H1 (cell line): ENCODE results near the gene NRXN3. TPM values are rescaled to one million over a fixed set of nuclear protein-coding genes. Genes with fewer than 3 reads are reported as not detected.

ENCODE experiments used
- CTCF ChIA-PET: fragments of 300-600 bp; sonication (Branson Sonifier 250); formaldehyde crosslinking; loops from one replicate; lab custom pipeline; 2021; ENCODE audit not compliant: partially characterized antibody; lab: Charles Lee
- POLR2A ChIA-PET: fragments of 300-600 bp; sonication (Branson Sonifier 250); formaldehyde crosslinking; loops from one replicate; lab custom pipeline; 2021; ENCODE audit warnings: inconsistent platforms; ENCODE audit not compliant: partially characterized antibody; lab: Charles Lee
- DNase-seq, 2 experiments: peaks; one replicate each; pipeline versions ENCODE4 v3.0.0 to v3.0.0-alpha.2; 2010 to 2022; ENCODE audit warnings: low spot score in 2 of 2, low read depth in 1 of 2, mixed read lengths in 1 of 2
- FAIRE-seq: peaks from 2 replicates; lab custom pipeline; 2011; peaks lifted over from hg19 to GRCh38; lab: Jason Lieb, UNC
- H2AFZ ChIP-seq: 2 replicates; pipeline ENCODE4 v1.8.1; 2012; ENCODE audit warnings: low read length, inconsistent platforms
- H2AK5ac ChIP-seq: 2 replicates; pipeline ENCODE4 v1.6.1; 2013; ENCODE audit warnings: low read depth, low read length
- H2BK120ac ChIP-seq: replicated peaks from 2 replicates; pipeline ENCODE3; 2013; ENCODE audit warnings: low read depth, low read length, inconsistent platforms
- H2BK12ac ChIP-seq: 2 replicates; pipeline ENCODE4 v1.6.1; 2013; ENCODE audit warnings: low read depth, low read length
- H2BK15ac ChIP-seq: 2 replicates; pipeline ENCODE4 v1.6.1; 2013; ENCODE audit warnings: low read length
- H2BK20ac ChIP-seq: 2 replicates; pipeline ENCODE4 v1.6.1; 2013; ENCODE audit warnings: low read length
- H2BK5ac ChIP-seq: 2 replicates; pipeline ENCODE4 v1.6.1; 2013; ENCODE audit warnings: low read depth, low read length
- H3K14ac ChIP-seq: 2 replicates; pipeline ENCODE4 v1.6.1; 2013; ENCODE audit warnings: inconsistent platforms; ENCODE audit not compliant: insufficient read length
- H3K18ac ChIP-seq: 2 replicates; pipeline ENCODE4 v1.6.1; 2013; ENCODE audit warnings: low read length; ENCODE audit errors: extremely low read depth
- H3K23ac ChIP-seq: 2 replicates; pipeline ENCODE4 v1.6.1; 2013; ENCODE audit warnings: inconsistent platforms; ENCODE audit not compliant: insufficient read length
- H3K23me2 ChIP-seq: 2 replicates; pipeline ENCODE4 v1.6.1; 2013; ENCODE audit warnings: low read depth, low read length
- H3K27ac ChIP-seq: 2 replicates; pipeline ENCODE4 v1.6.1; 2011; ENCODE audit warnings: low read depth, low read length, inconsistent platforms
- H3K27me3 ChIP-seq, 4 experiments: replicated peaks in 1 of 4; 1 replicate in 1 of 4; 2 replicates in 3 of 4; pipeline versions ENCODE4 v1.6.1 to v1.8.1; 2011 to 2013; ENCODE audit warnings: low read length in 3 of 4, mild to moderate bottlenecking in 3 of 4, inconsistent platforms in 2 of 4, mixed read lengths in 2 of 4, moderate library complexity in 1 of 4; ENCODE audit not compliant: control insufficient read depth in 3 of 4, insufficient read depth in 3 of 4; ENCODE audit errors: extremely low read depth in 1 of 4
- H3K36me3 ChIP-seq, 4 experiments: 2 replicates each; pipeline versions ENCODE4 v1.6.1 to v1.8.1; 2011 to 2013; ENCODE audit warnings: mild to moderate bottlenecking in 4 of 4, low read length in 3 of 4, moderate library complexity in 2 of 4, control low read depth in 1 of 4, inconsistent platforms in 1 of 4; ENCODE audit not compliant: insufficient read depth in 4 of 4, control insufficient read depth in 2 of 4
- H3K4ac ChIP-seq: replicated peaks from 2 replicates; pipeline ENCODE3; 2013; ENCODE audit warnings: low read length, low read depth, mixed read lengths, inconsistent platforms; ENCODE audit not compliant: insufficient read length
- H3K4me1 ChIP-seq, 4 experiments: replicated peaks in 1 of 4; 1 replicate in 1 of 4; 2 replicates in 3 of 4; pipeline versions ENCODE4 v1.6.1 to v1.8.1; 2011 to 2013; ENCODE audit warnings: low read length in 3 of 4, inconsistent platforms in 2 of 4, mixed read lengths in 1 of 4; ENCODE audit not compliant: insufficient read depth in 4 of 4, control insufficient read depth in 3 of 4
- H3K4me2 ChIP-seq, 2 experiments: 2 replicates each; pipeline versions ENCODE4 v1.6.1 to v1.8.1; 2011 to 2013; ENCODE audit warnings: low read depth in 2 of 2, low read length in 2 of 2, control low read depth in 1 of 2, inconsistent platforms in 1 of 2, mild to moderate bottlenecking in 1 of 2; ENCODE audit not compliant: insufficient read depth in 1 of 2
- H3K4me3 ChIP-seq, 4 experiments: fragments of 200-600, 300-600 bp in 1 of 4; sonication (generic), shearing (Covaris generic), sonication (Bioruptor Twin) in 1 of 4; 2 replicates each; pipeline versions ENCODE4 v1.5.1 to v1.8.1; 2011 to 2016; ENCODE audit warnings: low read length in 4 of 4, low read depth in 3 of 4, control low read depth in 2 of 4, inconsistent platforms in 2 of 4, mild to moderate bottlenecking in 2 of 4, mixed read lengths in 1 of 4, moderate library complexity in 1 of 4; ENCODE audit not compliant: insufficient read depth in 2 of 4; ENCODE audit errors: extremely low read depth in 1 of 4
- H3K56ac ChIP-seq: replicated peaks from 2 replicates; pipeline ENCODE3; 2013; ENCODE audit warnings: low read depth, mild to moderate bottlenecking, mixed read lengths, low read length, inconsistent platforms; ENCODE audit not compliant: insufficient read length
- H3K79me1 ChIP-seq: 2 replicates; pipeline ENCODE4 v1.6.1; 2013; ENCODE audit warnings: low read depth, low read length, control low read depth
- H3K79me2 ChIP-seq, 2 experiments: 2 replicates each; pipeline versions ENCODE4 v1.6.1 to v1.8.1; 2012 to 2013; ENCODE audit warnings: low read length in 2 of 2, mild to moderate bottlenecking in 2 of 2, inconsistent platforms in 1 of 2; ENCODE audit not compliant: insufficient read depth in 2 of 2, control insufficient read depth in 1 of 2
- H3K9ac ChIP-seq, 4 experiments: replicated peaks in 1 of 4; 1 replicate in 1 of 4; 2 replicates in 3 of 4; pipeline versions ENCODE4 v1.6.1 to v1.8.1; 2011 to 2013; ENCODE audit warnings: low read depth in 3 of 4, low read length in 3 of 4, control low read depth in 2 of 4, mild to moderate bottlenecking in 2 of 4, moderate library complexity in 2 of 4, inconsistent platforms in 1 of 4; ENCODE audit errors: extremely low read depth in 1 of 4
- H3K9me3 ChIP-seq, 2 experiments: 2 replicates each; pipeline versions ENCODE4 v1.6.1 to v1.8.1; 2012 to 2013; ENCODE audit warnings: mild to moderate bottlenecking in 2 of 2, moderate library complexity in 2 of 2, control low read depth in 1 of 2, inconsistent platforms in 1 of 2, low read depth in 1 of 2, low read length in 1 of 2, mixed read lengths in 1 of 2; ENCODE audit not compliant: insufficient read depth in 2 of 2
- H4K20me1 ChIP-seq, 2 experiments: replicated peaks in 1 of 2; 2 replicates each; pipeline versions ENCODE3 to v1.8.1; 2011 to 2013; ENCODE audit warnings: inconsistent platforms in 2 of 2, low read length in 2 of 2, mild to moderate bottlenecking in 1 of 2; ENCODE audit not compliant: insufficient read depth in 2 of 2, control insufficient read depth in 1 of 2
- H4K5ac ChIP-seq: 2 replicates; pipeline ENCODE4 v1.6.1; 2013; ENCODE audit warnings: low read length, low read depth, mixed read lengths, inconsistent platforms; ENCODE audit not compliant: insufficient read length
- H4K8ac ChIP-seq: 2 replicates; pipeline ENCODE4 v1.8.0; 2013; ENCODE audit warnings: mild to moderate bottlenecking, moderate library complexity, low read length, inconsistent platforms; ENCODE audit not compliant: insufficient read depth; ENCODE audit errors: extremely low read depth
- H4K91ac ChIP-seq: replicated peaks from 2 replicates; pipeline ENCODE3; 2013; ENCODE audit warnings: low read length, mixed read lengths, inconsistent platforms; ENCODE audit not compliant: insufficient read length
- ASH2L ChIP-seq: fragments of 200-600, 300-600 bp; sonication (generic); IDR thresholded peaks from one replicate; pipeline ENCODE4 v1.7.1; 2017; ENCODE audit warnings: low read length
- CREB1 ChIP-seq: IDR thresholded peaks from 2 replicates; pipeline ENCODE4 v1.6.1; 2012; ENCODE audit warnings: inconsistent platforms
- FOSL1 ChIP-seq: IDR thresholded peaks from 2 replicates; pipeline ENCODE4 v1.6.1; 2011; ENCODE audit warnings: mild to moderate bottlenecking, low read depth, low read length, moderate library complexity; ENCODE audit not compliant: insufficient read depth
- GTF2F1 ChIP-seq: IDR thresholded peaks from 2 replicates; pipeline ENCODE4 v1.6.1; 2012; ENCODE audit warnings: low read depth, low read length, improper control_type of control experiment, borderline replicate concordance
- JUN ChIP-seq: IDR thresholded peaks from 2 replicates; pipeline ENCODE4 v1.6.1; 2011; ENCODE audit warnings: low read depth, mild to moderate bottlenecking, improper control_type of control experiment, low read length
- MAFK ChIP-seq: IDR thresholded peaks from 2 replicates; pipeline ENCODE4 v1.6.1; 2012; ENCODE audit warnings: low read depth, mild to moderate bottlenecking, improper control_type of control experiment, low read length
- POLR2A ChIP-seq, 2 experiments: IDR thresholded peaks; 1 replicate in 1 of 2; 2 replicates in 1 of 2; pipeline ENCODE4 v1.6.1; 2011; ENCODE audit warnings: low read depth in 2 of 2, low read length in 2 of 2, mild to moderate bottlenecking in 2 of 2; ENCODE audit errors: control extremely low read depth in 1 of 2
- POU5F1 ChIP-seq: IDR thresholded peaks from 2 replicates; pipeline ENCODE4 v1.6.1; 2011; ENCODE audit warnings: low read depth, mild to moderate bottlenecking, low read length, moderate library complexity
- SIN3A ChIP-seq, 2 experiments: IDR thresholded peaks in 1 of 2; conservative IDR thresholded peaks in 1 of 2; 2 replicates each; pipeline ENCODE4 v1.6.1; 2011 to 2012; ENCODE audit warnings: low read length in 2 of 2, improper control_type of control experiment in 1 of 2, low read depth in 1 of 2, mild to moderate bottlenecking in 1 of 2
- SP1 ChIP-seq: IDR thresholded peaks from 2 replicates; pipeline ENCODE4 v1.6.1; 2011; ENCODE audit warnings: low read depth, low read length
- SP4 ChIP-seq: IDR thresholded peaks from 2 replicates; pipeline ENCODE4 v1.6.1; 2012; ENCODE audit warnings: low read length, inconsistent platforms
- TAF7 ChIP-seq: optimal IDR thresholded peaks from 2 replicates; pipeline ENCODE3; 2011; ENCODE audit warnings: low read depth, mild to moderate bottlenecking, inconsistent platforms, low read length, moderate library complexity, borderline replicate concordance
- TEAD4 ChIP-seq: IDR thresholded peaks from 2 replicates; pipeline ENCODE4 v1.6.1; 2012; ENCODE audit warnings: low read depth, low read length, inconsistent platforms, mixed read lengths
- whole genome bisulfite sequencing, 2 experiments: shearing (Covaris generic) in 1 of 2; methylation state at CpG; one replicate each; pipeline versions ENCODE4 v1.1.6 to v1.1.7; 2013 to 2015; ENCODE audit warnings: low lambda C conversion rate in 2 of 2, mixed read lengths in 2 of 2, inconsistent platforms in 1 of 2, low coverage in 1 of 2, missing lambda C conversion rate in 1 of 2; ENCODE audit not compliant: insufficient replicate concordance in 2 of 2, insufficient coverage in 1 of 2, insufficient read length in 1 of 2; ENCODE audit errors: extremely low coverage in 1 of 2, missing lambda C conversion rate in 1 of 2; 5-methylcytosine and 5-hydroxymethylcytosine counted together
- polyA plus RNA-seq, 7 experiments: library from polyadenylated mRNA; depleted of rRNA in 3 of 7; stranded (reverse) in 5 of 7; unstranded in 2 of 7; fragments of >200 nt in 5 of 7; fragments of 200-250 nt in 2 of 7; gene quantifications; 1 replicate in 5 of 7; 2 replicates in 1 of 7; 4 replicates in 1 of 7; pipeline versions ENCODE4 v1.2.1 to v1.2.3, GENCODE V29; 2011 to 2013; ENCODE audit warnings: missing spikeins in 2 of 7, mixed read lengths in 2 of 7
- total RNA-seq: library from RNA; stranded (reverse); fragmentation: NEBNext Ultra II Directional; extraction: Animal tissue kit (Norgen Biotek cat#: 25700); gene quantifications from 2 replicates; pipeline ENCODE4 v1.2.1, GENCODE V29; 2021
- TF ChIP-seq, protein P1 (sequence below): IDR thresholded peaks from 2 replicates; pipeline ENCODE4 v1.6.1; 2011; ENCODE audit warnings: low read depth, mild to moderate bottlenecking, low read length; ENCODE audit not compliant: insufficient read depth

NRXN3 gene
- total and polyA plus RNA-seq, 2 of the 8 experiments (the other 6 are each of a cell fraction or from before 2014, with no cell fraction given), result 2.6 to 4.1 TPM

DNA sequence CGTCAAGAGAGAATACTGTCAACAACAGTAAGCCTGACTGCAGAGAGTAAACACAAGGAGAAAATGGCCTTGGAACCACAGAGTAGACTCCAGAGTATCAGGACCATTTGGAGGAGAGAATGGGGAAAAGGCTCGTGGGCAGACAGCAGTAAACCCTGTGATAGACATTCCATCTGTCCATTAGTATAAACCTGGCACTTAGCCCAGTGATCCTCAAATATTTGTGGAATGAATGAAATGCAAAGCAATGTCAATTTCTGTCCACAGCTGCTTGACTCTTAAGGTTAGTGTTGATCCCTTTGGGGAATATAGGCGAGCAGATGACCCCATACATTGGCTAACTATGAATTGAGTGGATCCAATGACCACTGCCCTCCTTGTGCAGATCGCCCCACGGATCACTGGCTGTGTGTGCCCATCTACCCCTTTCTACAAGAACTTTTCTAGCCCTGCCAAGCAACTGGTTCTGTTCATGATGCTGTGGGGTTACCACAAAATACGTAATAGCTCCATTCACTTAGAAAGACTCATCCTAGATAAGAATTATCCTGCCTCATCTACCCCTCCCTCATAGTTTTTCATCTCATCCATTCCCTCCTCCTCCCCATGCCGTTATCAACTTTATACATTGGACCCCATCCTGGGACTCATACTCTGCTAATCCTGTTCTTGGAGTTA is 846.8 kb downstream of the NRXN3 start:
- Histone ChIP-seq H3K23me2 (no peaks in the 10 kb centered on the region), H3K9me3 (no peaks in the 10 kb centered on the region), H3K79me1 (no peaks in the 10 kb centered on the region), H4K20me1 (no peaks in the 10 kb centered on the region), H3K56ac (no peak overlapping the region), H4K8ac (no peak overlapping the region), H2BK15ac (no peak overlapping the region), H2BK12ac (no peak overlapping the region), H2AK5ac (no peak overlapping the region), H4K91ac (no peak overlapping the region), H3K18ac (no peak overlapping the region), H3K27me3 (no peaks in the 10 kb centered on the region; a peak in 1 of 7 replicates), H4K5ac (no peak overlapping the region), H3K4me2 (no peak overlapping the region), H3K4ac (no peak overlapping the region), H3K79me2 (no peaks in the 10 kb centered on the region), H2BK5ac (no peak overlapping the region), H3K4me3 (no peak overlapping the region), H2BK20ac (no peak overlapping the region), H3K23ac (no peak overlapping the region), H3K27ac (no peak overlapping the region), H3K9ac (no peak overlapping the region), H2AFZ (no peak overlapping the region), H3K4me1 (no peaks in the 10 kb centered on the region), H3K14ac (no peak overlapping the region), H3K36me3 (no peaks in the 10 kb centered on the region), H2BK120ac (no peak overlapping the region)
- FAIRE-seq, result no peak
- TF ChIP-seq TAF7 (no peak), FOSL1 (no peak), SP4 (no peak), POLR2A (IDR thresholded peaks at IDR 0.05; ENCODE audit: control extremely low read depth in 1 of 2, low read depth in 2 of 2, low read length in 2 of 2) (no peak), SP1 (no peak), TEAD4 (no peak), ASH2L (no peak), POU5F1 (no peak), GTF2F1 (no peak), MAFK (no peak), SIN3A (conservative IDR thresholded peaks at IDR 0.05 in 1 of 2, IDR thresholded peaks at IDR 0.05 in 1 of 2; ENCODE audit: low read depth in 1 of 2, low read length in 2 of 2) (no peak), CREB1 (no peak), JUN (no peak)
- TF ChIP-seq, protein P1, sequence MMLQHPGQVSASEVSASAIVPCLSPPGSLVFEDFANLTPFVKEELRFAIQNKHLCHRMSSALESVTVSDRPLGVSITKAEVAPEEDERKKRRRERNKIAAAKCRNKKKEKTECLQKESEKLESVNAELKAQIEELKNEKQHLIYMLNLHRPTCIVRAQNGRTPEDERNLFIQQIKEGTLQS, result no peak
- no peak for DNase-seq
- 90% methylated on average over 7 of the region's 7 CpGs; no CpG with 5 or more reads in 1 of the 2 experiments for WGBS, 2 experiments
- ChIA-PET POLR2A (interaction anchor here (0.7 kb wide), 1 partner anchor 27 kb away, joined by 3 read pairs; no protein-coding TSS in a partner anchor), CTCF (interaction anchor here (0.6 to 1.3 kb wide), 3 partner anchors 527 to 696 kb away, joined by 3 read pairs; no protein-coding TSS in a partner anchor)
